HepG2 (cell line): Measurements from ENCODE around the gene THADA. TPM values are rescaled to one million over a fixed set of nuclear protein-coding genes. Genes with fewer than 3 reads are reported as not detected.

ENCODE experiments used
- ATF1 ChIP-seq: IDR thresholded peaks from 2 replicates; pipeline ENCODE4 v1.6.1; 2016; ENCODE audit warnings: mild to moderate bottlenecking, control low read depth
- CC2D1A ChIP-seq: sonication (generic); formaldehyde crosslinking; IDR thresholded peaks from 2 replicates; pipeline ENCODE4 v1.8.1; 2023; ENCODE audit warnings: mild to moderate bottlenecking, missing genetic modification reagents
- CHD2 ChIP-seq: IDR thresholded peaks from 2 replicates; pipeline ENCODE4 v1.6.1; 2011; ENCODE audit warnings: low read depth, low read length, improper control_type of control experiment
- FOSL1 ChIP-seq: sonication (generic); formaldehyde crosslinking; IDR thresholded peaks from 2 replicates; pipeline ENCODE4 v1.9.0; 2021; ENCODE audit warnings: missing genetic modification reagents, borderline replicate concordance
- GLMP ChIP-seq: sonication (generic); formaldehyde crosslinking; IDR thresholded peaks from 2 replicates; pipeline ENCODE4 v1.9.0; 2021; ENCODE audit warnings: missing genetic modification reagents, mild to moderate bottlenecking, borderline replicate concordance
- GZF1 ChIP-seq: sonication (generic); formaldehyde crosslinking; IDR thresholded peaks from 2 replicates; pipeline ENCODE4 v1.5.1; 2020; ENCODE audit warnings: mild to moderate bottlenecking, missing genetic modification reagents
- MBNL3 ChIP-seq: fragments of 250-450 bp; sonication (Bioruptor Pico); conservative IDR thresholded peaks from 2 replicates; pipeline ENCODE4 v1.8.0; 2022; ENCODE audit warnings: mild to moderate bottlenecking, inconsistent platforms
- MEIS2 ChIP-seq: sonication (generic); formaldehyde crosslinking; IDR thresholded peaks from 2 replicates; pipeline ENCODE4 v1.9.0; 2021; ENCODE audit warnings: mild to moderate bottlenecking, missing genetic modification reagents
- MLLT10 ChIP-seq: sonication (generic); formaldehyde crosslinking; IDR thresholded peaks from 2 replicates; pipeline ENCODE4 v1.4.0; 2020; ENCODE audit warnings: missing genetic modification reagents
- MTA1 ChIP-seq: sonication (generic); formaldehyde crosslinking; IDR thresholded peaks from 2 replicates; pipeline ENCODE4 v1.4.0; 2020; ENCODE audit warnings: missing genetic modification reagents, mild to moderate bottlenecking, borderline replicate concordance
- MTF2 ChIP-seq: sonication (generic); formaldehyde crosslinking; IDR thresholded peaks from 2 replicates; pipeline ENCODE4 v1.5.0; 2020; ENCODE audit warnings: missing genetic modification reagents, borderline replicate concordance
- NCOA1 ChIP-seq: sonication (generic); formaldehyde crosslinking; IDR thresholded peaks from 2 replicates; pipeline ENCODE4 v1.9.0; 2021; ENCODE audit warnings: missing genetic modification reagents
- SMARCE1 ChIP-seq: fragments of 450-650 bp; IDR thresholded peaks from 2 replicates; pipeline ENCODE4 v1.6.1; 2017; ENCODE audit warnings: borderline replicate concordance
- SP140L ChIP-seq: sonication (generic); formaldehyde crosslinking; IDR thresholded peaks from 2 replicates; pipeline ENCODE4 v1.4.0; 2020; ENCODE audit warnings: missing genetic modification reagents, borderline replicate concordance
- YY1 ChIP-seq: IDR thresholded peaks from 2 replicates; pipeline ENCODE4 v1.6.1; 2011; ENCODE audit warnings: low read length, low read depth, moderate library complexity, mild to moderate bottlenecking; ENCODE audit not compliant: insufficient read depth, insufficient replicate concordance
- ZBTB37 ChIP-seq: sonication (generic); formaldehyde crosslinking; IDR thresholded peaks from 2 replicates; pipeline ENCODE4 v1.4.0; 2020; ENCODE audit warnings: mild to moderate bottlenecking, missing genetic modification reagents
- ZFP62 ChIP-seq: sonication (generic); formaldehyde crosslinking; IDR thresholded peaks from 2 replicates; pipeline ENCODE4 v1.4.0; 2020; ENCODE audit warnings: missing genetic modification reagents
- ZMYM2 ChIP-seq: sonication (generic); formaldehyde crosslinking; IDR thresholded peaks from 2 replicates; pipeline ENCODE4 v1.8.0; 2022; ENCODE audit warnings: mild to moderate bottlenecking, missing genetic modification reagents
- ZNF224 ChIP-seq: sonication (generic); formaldehyde crosslinking; IDR thresholded peaks from 2 replicates; pipeline ENCODE4 v1.5.0; 2020; ENCODE audit warnings: mild to moderate bottlenecking, missing genetic modification reagents
- ZNF234 ChIP-seq: sonication (generic); formaldehyde crosslinking; conservative IDR thresholded peaks from 2 replicates; pipeline ENCODE4 v1.5.1; 2020; ENCODE audit warnings: mild to moderate bottlenecking, missing genetic modification reagents
- ZNF550 ChIP-seq: sonication (generic); formaldehyde crosslinking; IDR thresholded peaks from 2 replicates; pipeline ENCODE4 v1.4.0; 2020; ENCODE audit warnings: mild to moderate bottlenecking, missing genetic modification reagents, borderline replicate concordance
- ZNF564 ChIP-seq: sonication (generic); formaldehyde crosslinking; IDR thresholded peaks from 2 replicates; pipeline ENCODE4 v1.8.1; 2023; ENCODE audit warnings: mild to moderate bottlenecking, missing genetic modification reagents
- ZNF572 ChIP-seq: sonication (generic); formaldehyde crosslinking; IDR thresholded peaks from 2 replicates; pipeline ENCODE4 v1.5.1; 2020; ENCODE audit warnings: mild to moderate bottlenecking, missing genetic modification reagents
- ZNF616 ChIP-seq: sonication (generic); formaldehyde crosslinking; IDR thresholded peaks from 2 replicates; pipeline ENCODE4 v1.5.0; 2020; ENCODE audit warnings: low read depth, mild to moderate bottlenecking, missing genetic modification reagents
- ZNF788 ChIP-seq: sonication (generic); formaldehyde crosslinking; IDR thresholded peaks from 2 replicates; pipeline ENCODE4 v1.5.0; 2020; ENCODE audit warnings: mild to moderate bottlenecking, missing genetic modification reagents, borderline replicate concordance
- polyA plus RNA-seq, 8 experiments: library from polyadenylated mRNA; depleted of rRNA in 3 of 8; stranded (reverse) in 7 of 8; unstranded in 1 of 8; fragments of >200 nt; fragmentation: Illumina TruSeq in 4 of 8; extraction: Trizol in 4 of 8; gene quantifications; 2 replicates each; pipeline versions ENCODE4 v1.2.1 to v1.2.3, GENCODE V29; 2011 to 2016; ENCODE audit warnings: low read depth in 4 of 8, missing spikeins in 1 of 8, mixed read lengths in 1 of 8; ENCODE audit not compliant: insufficient read depth in 1 of 8
- total RNA-seq, 5 experiments: library from RNA; depleted of rRNA; stranded (reverse); fragments of >200 nt; fragmentation: Illumina TruSeq; extraction: Trizol; gene quantifications; 2 replicates each; pipeline ENCODE4 v1.2.3, GENCODE V29; 2016; ENCODE audit warnings: low read depth in 1 of 5
- TF ChIP-seq, protein P1 (sequence below): sonication (generic); formaldehyde crosslinking; IDR thresholded peaks from 2 replicates; pipeline ENCODE4 v1.4.0; 2020; ENCODE audit warnings: missing genetic modification reagents
- TF ChIP-seq, protein P2 (sequence below): fragments of 450-650 bp; IDR thresholded peaks from 2 replicates; pipeline ENCODE4 v1.6.1; 2016

THADA gene
- total and polyA plus RNA-seq, 2 of the 13 experiments (the other 11 are each of a cell fraction or from before 2014, with no cell fraction given): 12.7 to 21.7 TPM

- no peak for TF ChIP-seq SP140L (CRISPR knock-in tag)
- TF ChIP-seq CHD2: 0 out of 2 replicates have a peak, but pooled peaks have one; percentile 42
- no peak for TF ChIP-seq GLMP (CRISPR knock-in tag)
- peak; percentile 14; the same call in 1 of the 2 replicates for TF ChIP-seq ZNF788 (CRISPR knock-in tag)
- TF ChIP-seq ZMYM2 (CRISPR knock-in tag): no peak; the same call in 1 of the 2 replicates
- TF ChIP-seq SMARCE1: no peak
- TF ChIP-seq CC2D1A (CRISPR knock-in tag): no peak
- TF ChIP-seq ATF1: peak; percentile 63; the same call in 1 of the 2 replicates
- no peak; the same call in 1 of the 2 replicates for TF ChIP-seq NCOA1 (CRISPR knock-in tag)
- TF ChIP-seq GZF1: 0 out of 2 replicates have a peak, but pooled peaks have one; percentile 16
- TF ChIP-seq YY1: no peak
- TF ChIP-seq MTF2 (CRISPR knock-in tag): no peak
- 0 out of 2 replicates have a peak, but pooled peaks have one; percentile 71 for TF ChIP-seq ZNF564 (CRISPR knock-in tag)
- TF ChIP-seq, protein P1, sequence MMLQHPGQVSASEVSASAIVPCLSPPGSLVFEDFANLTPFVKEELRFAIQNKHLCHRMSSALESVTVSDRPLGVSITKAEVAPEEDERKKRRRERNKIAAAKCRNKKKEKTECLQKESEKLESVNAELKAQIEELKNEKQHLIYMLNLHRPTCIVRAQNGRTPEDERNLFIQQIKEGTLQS (CRISPR knock-in tag): 0 out of 2 replicates have a peak, but pooled peaks have one; percentile 18
- no peak; the same call in 1 of the 2 replicates for TF ChIP-seq MTA1
- no peak for TF ChIP-seq ZNF572
- no peak for TF ChIP-seq ZBTB37 (CRISPR knock-in tag)
- TF ChIP-seq ZNF550 (CRISPR knock-in tag): no peak
- no peak for TF ChIP-seq MEIS2 (CRISPR knock-in tag)
- no peak for TF ChIP-seq MBNL3
- no peak for TF ChIP-seq ZNF234 (CRISPR knock-in tag)
- TF ChIP-seq, protein P2, sequence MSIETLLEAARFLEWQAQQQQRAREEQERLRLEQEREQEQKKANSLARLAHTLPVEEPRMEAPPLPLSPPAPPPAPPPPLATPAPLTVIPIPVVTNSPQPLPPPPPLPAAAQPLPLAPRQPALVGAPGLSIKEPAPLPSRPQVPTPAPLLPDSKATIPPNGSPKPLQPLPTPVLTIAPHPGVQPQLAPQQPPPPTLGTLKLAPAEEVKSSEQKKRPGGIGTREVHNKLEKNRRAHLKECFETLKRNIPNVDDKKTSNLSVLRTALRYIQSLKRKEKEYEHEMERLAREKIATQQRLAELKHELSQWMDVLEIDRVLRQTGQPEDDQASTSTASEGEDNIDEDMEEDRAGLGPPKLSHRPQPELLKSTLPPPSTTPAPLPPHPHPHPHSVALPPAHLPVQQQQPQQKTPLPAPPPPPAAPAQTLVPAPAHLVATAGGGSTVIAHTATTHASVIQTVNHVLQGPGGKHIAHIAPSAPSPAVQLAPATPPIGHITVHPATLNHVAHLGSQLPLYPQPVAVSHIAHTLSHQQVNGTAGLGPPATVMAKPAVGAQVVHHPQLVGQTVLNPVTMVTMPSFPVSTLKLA: no peak
- TF ChIP-seq ZNF224 (CRISPR knock-in tag): 0 out of 2 replicates have a peak, but pooled peaks have one; percentile 65
- TF ChIP-seq FOSL1 (CRISPR knock-in tag): no peak
- no peak for TF ChIP-seq ZFP62
- no peak for TF ChIP-seq ZNF616 (CRISPR knock-in tag)
- TF ChIP-seq MLLT10 (CRISPR knock-in tag): no peak
Observed at GRCh38 chr2:43193652-43194120, 402.2 kb downstream of the THADA start (continued).
